ENCODE results near the gene GNAQ. TPM values are rescaled to one million over a fixed set of nuclear protein-coding genes. Genes with fewer than 3 reads are reported as not detected.
"Not testable (repeated sequence)": the region's sequence is repeated elsewhere in the genome, so short reads cannot be mapped to it uniquely, and the experiment has no call there.

Gene GNAQ
- total and polyA plus RNA-seq, 4 donors = 6.8 to 19.6 (median 12.6) TPM

- peaks cover 0 to 6% (median 3%) of the 10 kb centered on the region in 4 donors for H3K4me1 ChIP-seq (ENCODE audit: control insufficient read depth in 4 of 4, insufficient read depth in 4 of 4, low read length in 3 of 4)
- H3K9ac ChIP-seq (ENCODE audit: low read depth in 1 of 2, low read length in 2 of 2) = no peak overlapping the region
- DNase-seq (ENCODE audit: low spot score) = no peak
- no peak overlapping the region for H3K4me3 ChIP-seq (ENCODE audit: low read depth in 1 of 3, low read length in 3 of 3)
- H3K27me3 ChIP-seq (ENCODE audit: control insufficient read depth in 4 of 4, insufficient read depth in 4 of 4, low read length in 3 of 4) = no peaks in the 10 kb centered on the region
- TF ChIP-seq HNF4G (IDR thresholded peaks at IDR 0.05) (no peak), CTCF (IDR thresholded peaks at IDR 0.05; ENCODE audit: low read depth, low read length, missing input control) (no peak), MAX (IDR thresholded peaks at IDR 0.05) (no peak), NR2F2 (IDR thresholded peaks at IDR 0.05) (no peak), EGR1 (IDR thresholded peaks at IDR 0.05; ENCODE audit: low read depth in 2 of 2) (no peak), FOXA2 (IDR thresholded peaks at IDR 0.05) (no peak), RXRA (IDR thresholded peaks at IDR 0.05) (no peak)
- H3K36me3 ChIP-seq (ENCODE audit: control insufficient read depth in 4 of 4, insufficient read depth in 3 of 4, low read depth in 1 of 4, low read length in 3 of 4) = no peaks in the 10 kb centered on the region
- whole genome bisulfite sequencing = 27% methylated on average over 3 of the region's 3 CpGs
- no peaks in the 10 kb centered on the region for H3K9me3 ChIP-seq (ENCODE audit: control insufficient read depth in 4 of 4, low read length in 3 of 4)
- no peak overlapping the region for H3K27ac ChIP-seq (ENCODE audit: low read depth in 1 of 2, low read length in 2 of 2)
These were observed 32.5 kb upstream of the GNAQ start for GRCh38 chr9:78064075-78064474.

- DNase-seq (ENCODE audit: low spot score) = no peak
- Histone ChIP-seq H3K4me1 (ENCODE audit: control insufficient read depth in 4 of 4, insufficient read depth in 4 of 4, low read length in 3 of 4) (peaks cover 0 to 6% (median 3%) of the 10 kb centered on the region in 4 donors), H3K9ac (ENCODE audit: low read depth in 1 of 2, low read length in 2 of 2) (no peak overlapping the region), H3K27me3 (ENCODE audit: control insufficient read depth in 4 of 4, insufficient read depth in 4 of 4, low read length in 3 of 4) (no peaks in the 10 kb centered on the region), H3K27ac (ENCODE audit: low read depth in 1 of 2, low read length in 2 of 2) (no peak overlapping the region), H3K9me3 (ENCODE audit: control insufficient read depth in 4 of 4, low read length in 3 of 4) (no peaks in the 10 kb centered on the region), H3K4me3 (ENCODE audit: low read depth in 1 of 3, low read length in 3 of 3) (no peak overlapping the region), H3K36me3 (ENCODE audit: control insufficient read depth in 4 of 4, insufficient read depth in 3 of 4, low read depth in 1 of 4, low read length in 3 of 4) (no peaks in the 10 kb centered on the region)
- peak; percentile 12 to 38 for TF ChIP-seq HNF4A (conservative IDR thresholded peaks at IDR 0.05)
- peak; percentile 42 for TF ChIP-seq FOXA1 (IDR thresholded peaks at IDR 0.05)
- peak; percentile 55 for TF ChIP-seq FOXA2 (IDR thresholded peaks at IDR 0.05)
- TF ChIP-seq YY1 (IDR thresholded peaks at IDR 0.05) = no peak
- 43% methylated on average over 3 of the region's 3 CpGs for WGBS
These were observed 31.1 kb upstream of the GNAQ start for GRCh38 chr9:78062710-78063109.

- H3K27me3 ChIP-seq (ENCODE audit: control insufficient read depth in 4 of 4, insufficient read depth in 4 of 4, low read length in 3 of 4); H3K9me3 ChIP-seq (ENCODE audit: control insufficient read depth in 4 of 4, low read length in 3 of 4); H3K9ac ChIP-seq (ENCODE audit: low read depth in 1 of 2, low read length in 2 of 2); H3K36me3 ChIP-seq (ENCODE audit: control insufficient read depth in 4 of 4, insufficient read depth in 3 of 4, low read depth in 1 of 4, low read length in 3 of 4); H3K4me1 ChIP-seq (ENCODE audit: control insufficient read depth in 4 of 4, insufficient read depth in 4 of 4, low read length in 3 of 4); H3K4me3 ChIP-seq (ENCODE audit: low read depth in 1 of 3, low read length in 3 of 3); H3K27ac ChIP-seq (ENCODE audit: low read depth in 1 of 2, low read length in 2 of 2); DNase-seq (ENCODE audit: low spot score): not testable (repeated sequence)
- WGBS = 71% methylated on average over 7 of the region's 7 CpGs
These were observed 22.6 kb upstream of the GNAQ start for GRCh38 chr9:78054218-78054617.

GRCh38 chr9:78053627-78054026 is 22.0 kb upstream of the GNAQ start:
- H3K4me3 ChIP-seq (ENCODE audit: low read depth in 1 of 3, low read length in 3 of 3) = no peak overlapping the region
- H3K27ac ChIP-seq (ENCODE audit: low read depth in 1 of 2, low read length in 2 of 2) = no peak overlapping the region
- WGBS = 99% methylated on average over 3 of the region's 3 CpGs
- no peaks in the 10 kb centered on the region for H3K9me3 ChIP-seq (ENCODE audit: control insufficient read depth in 4 of 4, low read length in 3 of 4)
- no peaks in the 10 kb centered on the region for H3K27me3 ChIP-seq (ENCODE audit: control insufficient read depth in 4 of 4, insufficient read depth in 4 of 4, low read length in 3 of 4)
- H3K9ac ChIP-seq (ENCODE audit: low read depth in 1 of 2, low read length in 2 of 2) = no peak overlapping the region
- no peaks in the 10 kb centered on the region for H3K36me3 ChIP-seq (ENCODE audit: control insufficient read depth in 4 of 4, insufficient read depth in 3 of 4, low read depth in 1 of 4, low read length in 3 of 4)
- DNase-seq (ENCODE audit: low spot score) = no peak
- no peak for TF ChIP-seq HNF4A (conservative IDR thresholded peaks at IDR 0.05)
- TF ChIP-seq HNF4G (IDR thresholded peaks at IDR 0.05) = no peak
- no peak for TF ChIP-seq ATF3 (IDR thresholded peaks at IDR 0.05)
- TF ChIP-seq REST (IDR thresholded peaks at IDR 0.05) = no peak
- TF ChIP-seq RAD21 (IDR thresholded peaks at IDR 0.05) = no peak
- no peak for TF ChIP-seq SP1 (IDR thresholded peaks at IDR 0.05)
- no peak for TF ChIP-seq FOXA2 (IDR thresholded peaks at IDR 0.05)
- TF ChIP-seq YY1 (IDR thresholded peaks at IDR 0.05) = no peak
- TF ChIP-seq FOXA1 (IDR thresholded peaks at IDR 0.05) = no peak
- no peak for TF ChIP-seq GABPA (IDR thresholded peaks at IDR 0.05 in 1 of 2, conservative IDR thresholded peaks at IDR 0.05 in 1 of 2)
- TF ChIP-seq TAF1 (conservative IDR thresholded peaks at IDR 0.05) = no peak
- no peak for TF ChIP-seq ZBTB33 (IDR thresholded peaks at IDR 0.05)
- TF ChIP-seq RXRA (IDR thresholded peaks at IDR 0.05) = no peak
- H3K4me1 ChIP-seq (ENCODE audit: control insufficient read depth in 4 of 4, insufficient read depth in 4 of 4, low read length in 3 of 4) = no peaks in the 10 kb centered on the region
